ENCODE measurements around the gene CCDC78. TPM values are rescaled to one million over a fixed set of nuclear protein-coding genes. Genes with fewer than 3 reads are reported as not detected.

CCDC78 gene
- total and polyA plus RNA-seq, 5 donors from 2014 or later = 0.37 to 2.5 (median 0.45) TPM

DNA sequence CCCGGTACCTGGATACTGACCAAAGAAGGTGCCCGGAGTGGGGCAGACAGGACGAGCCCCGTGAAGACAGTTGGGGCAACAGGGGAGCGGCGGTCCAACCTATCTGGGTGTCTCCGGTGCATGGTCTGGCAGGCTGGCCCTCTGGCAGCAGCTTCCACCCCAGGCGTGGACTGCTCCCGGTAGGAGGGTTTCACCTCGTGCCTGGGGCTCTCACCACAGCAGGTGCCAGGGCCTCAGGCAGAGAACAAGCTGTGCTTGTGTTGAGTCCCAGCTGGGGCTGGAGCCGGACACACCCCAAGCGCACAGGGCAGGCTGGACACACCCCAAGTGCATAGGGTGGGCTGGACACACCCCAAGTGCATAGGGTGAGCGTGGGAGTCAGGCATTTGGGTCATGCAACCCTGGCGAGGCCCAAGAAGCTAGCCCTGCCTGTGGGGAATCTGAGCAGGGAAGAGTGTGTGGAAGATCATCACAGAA, 19.1 kb downstream of the CCDC78 start:
- no peak for DNase-seq
- Histone ChIP-seq H3K9me3 (ENCODE audit: control insufficient read depth in 2 of 2, low read length in 2 of 2) (no peaks in the 10 kb centered on the region), H3K27me3 (ENCODE audit: control insufficient read depth, insufficient read depth, low read length) (peaks cover 10% of the 10 kb centered on the region), H3K4me1 (ENCODE audit: control insufficient read depth, insufficient read depth, low read length, poor library complexity, severe bottlenecking) (peaks cover 9% of the 10 kb centered on the region), H3K4me3 (ENCODE audit: low read depth, low read length) (no peak overlapping the region), H3K36me3 (ENCODE audit: control insufficient read depth, insufficient read depth, low read length) (no peaks in the 10 kb centered on the region), H3K27ac (ENCODE audit: insufficient read depth, low read length, poor library complexity, severe bottlenecking) (no peak overlapping the region)
- peak overlapping the region in 3 of 4 donors; percentile 21 to 41 (median 32) for H3K4me3 Mint-ChIP-seq
- peaks cover 0 to 11% (median 4%) of the 10 kb centered on the region in 4 donors for H3K4me1 Mint-ChIP-seq
- H3K27me3 Mint-ChIP-seq = peaks cover 60% of the 10 kb centered on the region
- ATAC-seq (ENCODE audit: low read depth in 2 of 2) = no peak
- no peaks in the 10 kb centered on the region for H3K36me3 Mint-ChIP-seq
- H3K9me3 Mint-ChIP-seq = no peaks in the 10 kb centered on the region
- no peak overlapping the region for H3K27ac Mint-ChIP-seq

DNA sequence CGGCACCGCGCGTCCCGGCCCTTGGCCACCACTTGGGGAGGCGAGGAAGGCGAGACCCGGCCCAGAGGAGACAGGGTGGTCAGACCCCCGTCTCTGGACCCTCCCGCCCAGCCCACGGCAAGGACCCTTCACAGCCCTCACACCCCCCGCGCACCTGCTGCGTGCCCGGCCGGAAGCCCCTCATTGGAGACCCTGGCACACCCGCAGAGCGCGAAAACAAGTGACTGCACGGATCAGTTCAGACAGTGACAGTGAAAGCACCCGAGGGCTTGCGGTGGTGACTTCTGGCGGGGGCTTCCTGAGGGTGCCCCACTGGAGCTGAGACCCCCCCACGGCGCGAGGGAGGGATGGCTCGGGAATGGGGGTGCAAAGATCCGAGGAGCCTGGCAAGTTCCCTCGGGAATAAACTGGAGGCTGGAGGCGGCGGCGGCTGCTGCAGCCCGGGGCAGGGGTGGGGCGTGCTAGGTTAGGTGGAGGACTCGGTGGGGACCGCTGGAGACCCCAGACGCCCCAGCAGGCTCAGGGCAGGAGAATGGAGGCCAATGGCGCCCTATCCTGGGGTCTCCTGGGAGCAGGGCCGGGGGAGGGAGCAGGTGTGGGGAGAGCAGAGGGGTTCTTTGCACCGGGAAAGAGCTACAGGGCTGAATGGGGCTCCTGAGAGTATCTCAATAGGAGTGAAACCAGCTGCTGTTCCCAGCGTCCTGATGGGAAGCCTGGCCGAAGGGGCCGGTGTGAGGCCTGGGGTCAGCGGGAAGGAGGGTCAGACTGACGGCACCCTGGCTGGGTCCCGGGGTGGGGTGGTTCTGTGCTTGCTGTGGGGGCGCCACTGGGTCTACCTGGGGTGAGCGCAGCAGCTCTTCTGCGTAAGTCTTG, 19.8 kb downstream of the CCDC78 start:
- peaks cover 0 to 14% (median 4%) of the 10 kb centered on the region in 4 donors for H3K4me1 Mint-ChIP-seq
- Histone ChIP-seq H3K36me3 (ENCODE audit: control insufficient read depth, insufficient read depth, low read length) (no peaks in the 10 kb centered on the region), H3K27ac (ENCODE audit: insufficient read depth, low read length, poor library complexity, severe bottlenecking) (no peak overlapping the region), H3K4me3 (ENCODE audit: low read depth, low read length) (no peak overlapping the region), H3K27me3 (ENCODE audit: control insufficient read depth, insufficient read depth, low read length) (peaks cover 12% of the 10 kb centered on the region), H3K4me1 (ENCODE audit: control insufficient read depth, insufficient read depth, low read length, poor library complexity, severe bottlenecking) (peaks cover 9% of the 10 kb centered on the region), H3K9me3 (ENCODE audit: control insufficient read depth in 2 of 2, low read length in 2 of 2) (no peaks in the 10 kb centered on the region)
- H3K4me3 Mint-ChIP-seq = peak overlapping the region in 3 of 4 donors; percentile 21 to 41 (median 26)
- no peaks in the 10 kb centered on the region for H3K36me3 Mint-ChIP-seq
- no peaks in the 10 kb centered on the region for H3K9me3 Mint-ChIP-seq
- peaks cover 64% of the 10 kb centered on the region for H3K27me3 Mint-ChIP-seq
- DNase-seq (no peak), ATAC-seq (ENCODE audit: low read depth in 2 of 2) (no peak)
- no peak overlapping the region for H3K27ac Mint-ChIP-seq

DNA sequence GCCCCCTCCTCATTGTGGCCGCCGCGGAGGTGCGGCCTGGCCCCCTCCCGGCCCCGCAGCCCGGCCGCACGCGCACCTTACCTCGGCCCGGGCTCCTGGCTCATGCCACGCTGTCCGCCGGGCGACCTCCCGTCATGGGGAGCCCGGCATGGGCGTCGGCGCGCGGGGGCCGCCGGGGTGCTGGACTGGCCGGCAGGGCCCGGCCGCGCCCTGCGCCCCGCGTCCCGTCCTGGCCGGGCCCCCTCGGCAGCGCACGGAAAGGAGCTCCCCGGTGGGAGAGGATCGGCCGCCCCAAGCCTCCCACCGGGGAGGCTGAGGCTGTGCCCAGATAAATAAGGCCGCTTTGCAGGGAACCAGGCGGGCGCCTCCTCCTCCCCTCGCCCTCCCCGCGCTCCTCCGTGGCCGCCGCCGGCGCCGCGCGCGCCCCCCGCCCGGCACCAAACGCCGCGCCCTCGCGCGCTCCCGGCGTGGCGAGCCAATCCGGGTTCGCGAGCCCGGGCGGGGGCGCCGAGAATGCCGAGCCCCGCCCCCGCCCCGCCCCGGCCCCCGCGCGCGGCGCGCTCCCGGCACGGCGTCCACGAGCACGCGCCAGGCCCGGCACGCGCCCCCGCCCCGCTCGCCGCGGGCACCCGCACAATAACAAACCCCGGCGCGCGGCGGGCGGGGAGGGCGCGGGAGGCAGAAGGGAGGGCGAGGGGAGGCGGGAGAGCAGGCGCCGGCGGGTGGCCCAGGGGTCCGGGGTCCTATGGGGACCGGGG, 20.6 kb downstream of the CCDC78 start, which contains the start of gene FBXL16:
FBXL16 (minus strand) TSS at position 371 of the 758 bp plus-strand sequence. CDS start 8,396 bp downstream, outside the sequence.
- Mint-ChIP-seq H3K4me1 (peaks cover 0 to 17% (median 4%) of the 10 kb centered on the region in 4 donors), H3K36me3 (no peaks in the 10 kb centered on the region), H3K9me3 (no peaks in the 10 kb centered on the region), H3K27ac (no peak within 1 kb of the TSS), H3K27me3 (peaks cover 59% of the 10 kb centered on the region), H3K4me3 (peak within 1 kb of the TSS in 3 of 4 donors; percentile 21 to 41 (median 26))
- DNase-seq (no peak), ATAC-seq (ENCODE audit: low read depth in 2 of 2) (no peak)
- no peak within 1 kb of the TSS for H3K27ac ChIP-seq (ENCODE audit: insufficient read depth, low read length, poor library complexity, severe bottlenecking)
- no peaks in the 10 kb centered on the region for H3K36me3 ChIP-seq (ENCODE audit: control insufficient read depth, insufficient read depth, low read length)
- no peak within 1 kb of the TSS for H3K4me3 ChIP-seq (ENCODE audit: low read depth, low read length)
- no peaks in the 10 kb centered on the region for H3K9me3 ChIP-seq (ENCODE audit: control insufficient read depth in 2 of 2, low read length in 2 of 2)
- peaks cover 12% of the 10 kb centered on the region for H3K27me3 ChIP-seq (ENCODE audit: control insufficient read depth, insufficient read depth, low read length)
- peaks cover 17% of the 10 kb centered on the region for H3K4me1 ChIP-seq (ENCODE audit: control insufficient read depth, insufficient read depth, low read length, poor library complexity, severe bottlenecking)

DNA sequence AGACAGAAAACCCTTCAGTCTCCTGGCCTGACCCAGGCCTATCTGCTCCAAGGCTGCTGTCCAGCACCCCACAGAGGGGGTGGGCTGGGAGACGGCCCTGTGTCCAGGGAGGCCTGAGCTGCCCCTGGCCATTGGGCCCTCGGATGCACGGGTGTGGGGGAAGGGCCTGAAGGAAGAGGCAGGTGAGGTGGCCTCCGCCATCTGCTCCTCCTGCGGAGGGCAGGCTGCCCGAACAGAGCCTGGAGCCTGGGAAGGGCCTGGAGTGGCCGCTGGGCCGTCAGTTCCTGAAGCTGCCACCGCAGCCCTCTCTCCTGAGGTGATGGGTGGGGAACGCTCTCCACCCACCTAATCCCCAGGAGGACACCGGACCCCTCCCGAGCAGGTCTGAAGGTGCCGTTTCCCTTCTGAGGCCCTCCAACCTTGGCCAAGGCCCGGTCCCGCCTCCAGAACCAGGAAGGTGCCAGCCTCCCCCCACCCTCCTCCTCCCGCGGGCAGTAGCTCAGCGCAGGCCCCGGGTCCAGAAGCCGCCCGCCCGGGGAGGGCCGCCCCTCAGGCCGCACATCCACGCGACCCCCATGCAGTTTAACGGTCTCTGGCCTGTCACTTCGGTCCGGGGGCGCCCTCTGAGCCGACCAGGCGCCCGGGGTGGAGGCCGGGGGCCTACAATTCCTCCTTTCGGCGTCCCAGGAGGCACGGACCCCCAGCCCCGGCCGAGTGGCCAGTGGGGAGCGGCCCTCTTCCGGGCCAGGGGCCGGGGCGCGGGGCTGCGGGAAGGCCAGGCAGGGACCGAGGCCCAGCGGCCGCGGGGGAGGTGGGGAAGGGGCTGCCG, 21.5 kb downstream of the CCDC78 start:
- Histone ChIP-seq H3K4me3 (ENCODE audit: low read depth, low read length) (no peak overlapping the region), H3K36me3 (ENCODE audit: control insufficient read depth, insufficient read depth, low read length) (no peaks in the 10 kb centered on the region), H3K4me1 (ENCODE audit: control insufficient read depth, insufficient read depth, low read length, poor library complexity, severe bottlenecking) (peaks cover 26% of the 10 kb centered on the region), H3K27ac (ENCODE audit: insufficient read depth, low read length, poor library complexity, severe bottlenecking) (no peak overlapping the region), H3K9me3 (ENCODE audit: control insufficient read depth in 2 of 2, low read length in 2 of 2) (no peaks in the 10 kb centered on the region), H3K27me3 (ENCODE audit: control insufficient read depth, insufficient read depth, low read length) (peaks cover 12% of the 10 kb centered on the region)
- Mint-ChIP-seq H3K36me3 (no peaks in the 10 kb centered on the region), H3K27me3 (peaks cover 55% of the 10 kb centered on the region), H3K27ac (no peak overlapping the region), H3K4me1 (peaks cover 0 to 20% (median 4%) of the 10 kb centered on the region in 4 donors), H3K4me3 (no peak overlapping the region), H3K9me3 (no peaks in the 10 kb centered on the region)
- ATAC-seq (ENCODE audit: low read depth in 2 of 2) (no peak), DNase-seq (no peak)

DNA sequence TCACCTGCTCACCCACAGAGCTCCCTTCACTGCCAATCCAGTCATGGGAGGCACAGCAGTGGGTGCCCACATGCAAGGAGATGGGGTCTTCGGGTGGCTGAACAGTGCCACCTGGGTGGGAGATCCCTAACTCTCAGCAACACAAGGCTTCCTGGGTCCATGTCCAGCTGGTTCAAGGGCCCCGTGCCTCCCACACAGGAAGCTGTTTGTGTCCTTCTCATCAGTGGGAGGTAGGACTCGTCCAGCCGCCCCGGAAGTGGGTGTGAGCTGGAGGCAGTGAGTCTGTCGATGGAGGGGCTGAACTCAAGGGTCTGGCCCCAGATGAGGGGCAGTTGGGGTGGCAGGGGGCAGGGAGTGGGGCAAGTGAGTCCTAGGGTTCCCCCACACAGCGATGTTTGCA, 22.2 kb downstream of the CCDC78 start:
- peaks cover 33% of the 10 kb centered on the region for H3K4me1 ChIP-seq (ENCODE audit: control insufficient read depth, insufficient read depth, low read length, poor library complexity, severe bottlenecking)
- Mint-ChIP-seq H3K27ac (no peak overlapping the region), H3K36me3 (no peaks in the 10 kb centered on the region), H3K27me3 (peaks cover 57% of the 10 kb centered on the region), H3K9me3 (no peaks in the 10 kb centered on the region), H3K4me3 (no peak overlapping the region), H3K4me1 (peaks cover 0 to 24% (median 4%) of the 10 kb centered on the region in 4 donors)
- no peaks in the 10 kb centered on the region for H3K36me3 ChIP-seq (ENCODE audit: control insufficient read depth, insufficient read depth, low read length)
- ATAC-seq (ENCODE audit: low read depth in 2 of 2) (no peak), DNase-seq (no peak)
- peaks cover 12% of the 10 kb centered on the region for H3K27me3 ChIP-seq (ENCODE audit: control insufficient read depth, insufficient read depth, low read length)
- H3K9me3 ChIP-seq (ENCODE audit: control insufficient read depth in 2 of 2, low read length in 2 of 2) = no peaks in the 10 kb centered on the region
- H3K27ac ChIP-seq (ENCODE audit: insufficient read depth, low read length, poor library complexity, severe bottlenecking) = no peak overlapping the region
- no peak overlapping the region for H3K4me3 ChIP-seq (ENCODE audit: low read depth, low read length)

DNA sequence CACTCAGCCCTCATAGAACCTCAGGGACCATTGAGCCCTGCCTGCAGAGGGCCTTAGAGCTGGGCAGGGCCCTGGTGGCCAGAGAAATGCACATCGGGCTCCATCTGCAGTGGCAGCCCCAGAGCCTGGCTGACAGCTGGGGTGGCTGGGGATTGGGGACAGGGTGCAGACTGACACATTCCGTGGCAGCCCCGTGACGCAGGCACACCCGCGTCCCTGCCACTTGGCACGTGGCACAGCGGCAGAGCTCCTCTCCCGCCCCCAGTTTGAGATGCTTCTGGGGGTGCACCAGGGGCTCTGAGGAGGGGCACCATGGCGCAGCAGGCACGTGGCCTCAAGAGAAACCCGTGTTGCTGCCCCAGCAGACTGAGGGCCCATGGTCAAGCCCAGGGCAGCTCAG, 22.8 kb downstream of the CCDC78 start:
- Mint-ChIP-seq H3K27ac (no peak overlapping the region), H3K4me1 (peaks cover 0 to 24% (median 4%) of the 10 kb centered on the region in 4 donors), H3K4me3 (no peak overlapping the region), H3K9me3 (no peaks in the 10 kb centered on the region), H3K36me3 (no peaks in the 10 kb centered on the region), H3K27me3 (peaks cover 51% of the 10 kb centered on the region)
- H3K4me3 ChIP-seq (ENCODE audit: low read depth, low read length) = no peak overlapping the region
- no peaks in the 10 kb centered on the region for H3K36me3 ChIP-seq (ENCODE audit: control insufficient read depth, insufficient read depth, low read length)
- no peak for ATAC-seq (ENCODE audit: low read depth in 2 of 2)
- no peak overlapping the region for H3K27ac ChIP-seq (ENCODE audit: insufficient read depth, low read length, poor library complexity, severe bottlenecking)
- no peaks in the 10 kb centered on the region for H3K9me3 ChIP-seq (ENCODE audit: control insufficient read depth in 2 of 2, low read length in 2 of 2)
- H3K4me1 ChIP-seq (ENCODE audit: control insufficient read depth, insufficient read depth, low read length, poor library complexity, severe bottlenecking) = peaks cover 37% of the 10 kb centered on the region
- DNase-seq = no peak
- H3K27me3 ChIP-seq (ENCODE audit: control insufficient read depth, insufficient read depth, low read length) = peaks cover 10% of the 10 kb centered on the region

DNA sequence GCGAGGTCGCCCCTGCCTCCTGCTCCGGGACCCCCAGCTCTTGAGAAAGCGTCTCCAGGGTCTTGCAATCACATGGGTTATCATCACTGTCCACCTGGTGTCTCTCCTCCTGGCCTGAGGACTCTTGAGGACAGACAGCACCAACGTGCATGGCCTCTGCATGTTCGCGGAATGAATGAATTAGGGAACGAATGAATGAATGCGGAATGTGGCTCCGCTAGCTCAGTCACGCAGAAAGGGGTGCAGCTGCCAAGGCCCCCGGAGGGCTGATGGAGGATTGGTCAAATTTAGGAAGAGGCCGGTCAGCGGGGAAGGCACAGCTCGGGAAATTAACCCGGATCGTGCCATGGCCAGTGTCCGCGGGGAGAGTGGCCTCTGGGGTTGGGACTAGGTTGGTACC, 23.9 kb downstream of the CCDC78 start:
- Mint-ChIP-seq H3K9me3 (no peaks in the 10 kb centered on the region), H3K4me3 (peak overlapping the region in 1 of 4 donors; percentile 61), H3K36me3 (no peaks in the 10 kb centered on the region), H3K4me1 (peaks cover 0 to 27% (median 4%) of the 10 kb centered on the region in 4 donors), H3K27ac (no peak overlapping the region), H3K27me3 (peaks cover 42% of the 10 kb centered on the region)
- H3K4me3 ChIP-seq (ENCODE audit: low read depth, low read length) = no peak overlapping the region
- ATAC-seq (ENCODE audit: low read depth in 2 of 2) (no peak), DNase-seq (no peak)
- H3K4me1 ChIP-seq (ENCODE audit: control insufficient read depth, insufficient read depth, low read length, poor library complexity, severe bottlenecking) = peaks cover 37% of the 10 kb centered on the region
- no peak overlapping the region for H3K27ac ChIP-seq (ENCODE audit: insufficient read depth, low read length, poor library complexity, severe bottlenecking)
- peaks cover 6% of the 10 kb centered on the region for H3K27me3 ChIP-seq (ENCODE audit: control insufficient read depth, insufficient read depth, low read length)
- H3K36me3 ChIP-seq (ENCODE audit: control insufficient read depth, insufficient read depth, low read length) = no peaks in the 10 kb centered on the region
- H3K9me3 ChIP-seq (ENCODE audit: control insufficient read depth in 2 of 2, low read length in 2 of 2) = no peaks in the 10 kb centered on the region

Measured in CD4-positive, CD25-positive, alpha-beta regulatory T cell (primary cell).